ENCODE measurements around the gene TEX2. TPM values are rescaled to one million over a fixed set of nuclear protein-coding genes. Genes with fewer than 3 reads are reported as not detected.

The TEX2 gene
- total and polyA plus RNA-seq, 2 of the 13 experiments (the other 11 are each of a cell fraction or from before 2014, with no cell fraction given): 21.4 to 37.7 TPM

DNA sequence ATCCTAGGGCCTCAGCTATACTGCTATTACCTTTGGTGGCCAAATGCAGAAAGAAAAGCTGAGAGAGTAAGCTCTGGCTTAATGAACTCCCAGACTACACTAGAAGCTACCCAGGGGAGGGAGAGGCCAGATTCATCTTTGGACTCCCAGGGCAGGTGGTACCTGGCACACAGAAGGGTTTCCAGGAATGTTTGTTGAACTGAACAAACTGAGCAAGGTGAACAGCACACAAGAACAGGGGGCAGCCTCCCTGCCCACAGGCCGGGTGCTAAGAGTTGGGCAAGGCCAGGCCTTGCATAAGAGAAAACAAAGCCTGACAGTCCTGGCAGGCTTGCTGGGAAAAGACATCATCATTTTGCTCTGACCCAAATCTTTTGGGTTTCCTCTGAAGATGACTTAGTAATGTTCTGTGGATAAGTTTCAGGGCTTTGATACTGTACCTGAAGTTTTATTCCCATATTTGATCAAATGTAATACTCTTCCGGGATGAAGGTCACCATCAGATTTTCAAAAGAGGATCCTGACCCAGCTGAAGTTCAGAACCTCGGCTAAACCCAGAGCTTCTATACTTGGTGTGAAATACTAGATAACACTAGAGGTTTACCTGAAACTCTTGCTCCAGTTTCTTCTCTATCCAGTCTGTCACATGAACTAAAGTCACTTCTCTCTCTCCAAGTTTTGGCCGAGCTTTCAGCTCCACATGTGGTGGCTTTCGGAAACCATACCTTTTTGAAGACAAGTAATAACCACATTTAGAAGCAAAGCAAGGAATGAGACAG lies 112.6 kb downstream of the TEX2 start (continued):
- TF ChIP-seq KMT2B (CRISPR knock-in tag; IDR thresholded peaks at IDR 0.05) (peak; percentile 72; the same call in 1 of the 2 replicates), RBM39 (IDR thresholded peaks at IDR 0.05; ENCODE audit: low read depth, low read length, poor library complexity, severe bottlenecking) (no peak), ZNF678 (CRISPR knock-in tag; IDR thresholded peaks at IDR 0.05) (no peak), HNRNPH1 (optimal IDR thresholded peaks at IDR 0.05; ENCODE audit: low read depth, low read length) (no peak), ZFY (CRISPR knock-in tag; IDR thresholded peaks at IDR 0.05) (peak; percentile 87), AGO2 (optimal IDR thresholded peaks at IDR 0.05; ENCODE audit: low read depth, low read length) (no peak), ZNF557 (CRISPR knock-in tag; IDR thresholded peaks at IDR 0.05) (0 out of 2 replicates have a peak, but pooled peaks have one; percentile 65), ZNF891 (CRISPR knock-in tag; IDR thresholded peaks at IDR 0.05) (peak; percentile 93), TGIF2 (CRISPR knock-in tag; IDR thresholded peaks at IDR 0.05) (peak; percentile 70; the same call in 1 of the 2 replicates), YY1 (IDR thresholded peaks at IDR 0.05; ENCODE audit: insufficient read depth, insufficient replicate concordance, low read depth, low read length) (peak; percentile 52), SETDB1 (CRISPR knock-in tag; IDR thresholded peaks at IDR 0.05; ENCODE audit: borderline replicate concordance) (no peak), ETV6 (CRISPR knock-in tag; conservative IDR thresholded peaks at IDR 0.05) (peak; percentile 75; the same call in 1 of the 2 replicates), ZFP62 (CRISPR knock-in tag; IDR thresholded peaks at IDR 0.05) (no peak), ZNF768 (CRISPR knock-in tag; IDR thresholded peaks at IDR 0.05) (peak; percentile 67), MBNL3 (CRISPR knock-in tag; conservative IDR thresholded peaks at IDR 0.05) (no peak), MTA3 (CRISPR knock-in tag; IDR thresholded peaks at IDR 0.05) (no peak), KLF16 (CRISPR knock-in tag; IDR thresholded peaks at IDR 0.05) (peak in 1 of 2 experiments; percentile 98; a peak in 2 of 4 replicates), SALL1 (CRISPR knock-in tag; IDR thresholded peaks at IDR 0.05) (peak; percentile 100)
- TF ChIP-seq, protein P1, sequence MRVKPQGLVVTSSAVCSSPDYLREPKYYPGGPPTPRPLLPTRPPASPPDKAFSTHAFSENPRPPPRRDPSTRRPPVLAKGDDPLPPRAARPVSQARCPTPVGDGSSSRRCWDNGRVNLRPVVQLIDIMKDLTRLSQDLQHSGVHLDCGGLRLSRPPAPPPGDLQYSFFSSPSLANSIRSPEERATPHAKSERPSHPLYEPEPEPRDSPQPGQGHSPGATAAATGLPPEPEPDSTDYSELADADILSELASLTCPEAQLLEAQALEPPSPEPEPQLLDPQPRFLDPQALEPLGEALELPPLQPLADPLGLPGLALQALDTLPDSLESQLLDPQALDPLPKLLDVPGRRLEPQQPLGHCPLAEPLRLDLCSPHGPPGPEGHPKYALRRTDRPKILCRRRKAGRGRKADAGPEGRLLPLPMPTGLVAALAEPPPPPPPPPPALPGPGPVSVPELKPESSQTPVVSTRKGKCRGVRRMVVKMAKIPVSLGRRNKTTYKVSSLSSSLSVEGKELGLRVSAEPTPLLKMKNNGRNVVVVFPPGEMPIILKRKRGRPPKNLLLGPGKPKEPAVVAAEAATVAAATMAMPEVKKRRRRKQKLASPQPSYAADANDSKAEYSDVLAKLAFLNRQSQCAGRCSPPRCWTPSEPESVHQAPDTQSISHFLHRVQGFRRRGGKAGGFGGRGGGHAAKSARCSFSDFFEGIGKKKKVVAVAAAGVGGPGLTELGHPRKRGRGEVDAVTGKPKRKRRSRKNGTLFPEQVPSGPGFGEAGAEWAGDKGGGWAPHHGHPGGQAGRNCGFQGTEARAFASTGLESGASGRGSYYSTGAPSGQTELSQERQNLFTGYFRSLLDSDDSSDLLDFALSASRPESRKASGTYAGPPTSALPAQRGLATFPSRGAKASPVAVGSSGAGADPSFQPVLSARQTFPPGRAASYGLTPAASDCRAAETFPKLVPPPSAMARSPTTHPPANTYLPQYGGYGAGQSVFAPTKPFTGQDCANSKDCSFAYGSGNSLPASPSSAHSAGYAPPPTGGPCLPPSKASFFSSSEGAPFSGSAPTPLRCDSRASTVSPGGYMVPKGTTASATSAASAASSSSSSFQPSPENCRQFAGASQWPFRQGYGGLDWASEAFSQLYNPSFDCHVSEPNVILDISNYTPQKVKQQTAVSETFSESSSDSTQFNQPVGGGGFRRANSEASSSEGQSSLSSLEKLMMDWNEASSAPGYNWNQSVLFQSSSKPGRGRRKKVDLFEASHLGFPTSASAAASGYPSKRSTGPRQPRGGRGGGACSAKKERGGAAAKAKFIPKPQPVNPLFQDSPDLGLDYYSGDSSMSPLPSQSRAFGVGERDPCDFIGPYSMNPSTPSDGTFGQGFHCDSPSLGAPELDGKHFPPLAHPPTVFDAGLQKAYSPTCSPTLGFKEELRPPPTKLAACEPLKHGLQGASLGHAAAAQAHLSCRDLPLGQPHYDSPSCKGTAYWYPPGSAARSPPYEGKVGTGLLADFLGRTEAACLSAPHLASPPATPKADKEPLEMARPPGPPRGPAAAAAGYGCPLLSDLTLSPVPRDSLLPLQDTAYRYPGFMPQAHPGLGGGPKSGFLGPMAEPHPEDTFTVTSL (CRISPR knock-in tag; IDR thresholded peaks at IDR 0.05; ENCODE audit: borderline replicate concordance): peak; percentile 95
- TF ChIP-seq, protein P2, sequence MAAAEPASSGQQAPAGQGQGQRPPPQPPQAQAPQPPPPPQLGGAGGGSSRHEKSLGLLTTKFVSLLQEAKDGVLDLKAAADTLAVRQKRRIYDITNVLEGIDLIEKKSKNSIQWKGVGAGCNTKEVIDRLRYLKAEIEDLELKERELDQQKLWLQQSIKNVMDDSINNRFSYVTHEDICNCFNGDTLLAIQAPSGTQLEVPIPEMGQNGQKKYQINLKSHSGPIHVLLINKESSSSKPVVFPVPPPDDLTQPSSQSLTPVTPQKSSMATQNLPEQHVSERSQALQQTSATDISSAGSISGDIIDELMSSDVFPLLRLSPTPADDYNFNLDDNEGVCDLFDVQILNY (CRISPR knock-in tag; conservative IDR thresholded peaks at IDR 0.05): no peak
- TF ChIP-seq, protein P3, sequence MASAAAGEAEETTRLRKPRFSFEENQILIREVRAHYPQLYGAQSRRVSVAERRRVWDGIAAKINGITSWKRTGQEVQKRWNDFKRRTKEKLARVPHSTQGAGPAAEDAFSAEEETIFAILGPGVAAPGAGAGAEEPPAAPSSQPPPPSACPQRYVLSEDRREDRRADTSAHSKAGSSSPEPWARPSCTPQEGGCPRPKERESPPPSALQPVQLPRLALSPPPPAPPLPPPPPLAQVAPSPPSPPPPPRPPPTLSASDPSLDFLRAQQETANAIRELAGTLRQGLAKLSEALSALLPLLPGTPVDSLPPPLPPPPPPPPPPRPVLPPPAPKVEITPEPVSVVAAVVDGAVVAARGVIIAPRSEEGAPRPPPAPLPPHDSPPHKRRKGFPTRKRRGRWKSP (CRISPR knock-in tag; IDR thresholded peaks at IDR 0.05): peak; percentile 94
- TF ChIP-seq, protein P4, sequence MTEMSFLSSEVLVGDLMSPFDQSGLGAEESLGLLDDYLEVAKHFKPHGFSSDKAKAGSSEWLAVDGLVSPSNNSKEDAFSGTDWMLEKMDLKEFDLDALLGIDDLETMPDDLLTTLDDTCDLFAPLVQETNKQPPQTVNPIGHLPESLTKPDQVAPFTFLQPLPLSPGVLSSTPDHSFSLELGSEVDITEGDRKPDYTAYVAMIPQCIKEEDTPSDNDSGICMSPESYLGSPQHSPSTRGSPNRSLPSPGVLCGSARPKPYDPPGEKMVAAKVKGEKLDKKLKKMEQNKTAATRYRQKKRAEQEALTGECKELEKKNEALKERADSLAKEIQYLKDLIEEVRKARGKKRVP (CRISPR knock-in tag; IDR thresholded peaks at IDR 0.05): peak in 1 of 2 experiments; percentile 77; a peak in 1 of 4 replicates

All from HepG2 (cell line).